ENCODE data around the gene EMB.
A peak's percentile ranks its signal among the peaks of the same experiment; 100 is the strongest.
"Not testable (repeated sequence)": the region's sequence is repeated elsewhere in the genome, so short reads cannot be mapped to it uniquely, and the experiment has no call there.

The EMB gene, protein sequence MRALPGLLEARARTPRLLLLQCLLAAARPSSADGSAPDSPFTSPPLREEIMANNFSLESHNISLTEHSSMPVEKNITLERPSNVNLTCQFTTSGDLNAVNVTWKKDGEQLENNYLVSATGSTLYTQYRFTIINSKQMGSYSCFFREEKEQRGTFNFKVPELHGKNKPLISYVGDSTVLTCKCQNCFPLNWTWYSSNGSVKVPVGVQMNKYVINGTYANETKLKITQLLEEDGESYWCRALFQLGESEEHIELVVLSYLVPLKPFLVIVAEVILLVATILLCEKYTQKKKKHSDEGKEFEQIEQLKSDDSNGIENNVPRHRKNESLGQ

DNA sequence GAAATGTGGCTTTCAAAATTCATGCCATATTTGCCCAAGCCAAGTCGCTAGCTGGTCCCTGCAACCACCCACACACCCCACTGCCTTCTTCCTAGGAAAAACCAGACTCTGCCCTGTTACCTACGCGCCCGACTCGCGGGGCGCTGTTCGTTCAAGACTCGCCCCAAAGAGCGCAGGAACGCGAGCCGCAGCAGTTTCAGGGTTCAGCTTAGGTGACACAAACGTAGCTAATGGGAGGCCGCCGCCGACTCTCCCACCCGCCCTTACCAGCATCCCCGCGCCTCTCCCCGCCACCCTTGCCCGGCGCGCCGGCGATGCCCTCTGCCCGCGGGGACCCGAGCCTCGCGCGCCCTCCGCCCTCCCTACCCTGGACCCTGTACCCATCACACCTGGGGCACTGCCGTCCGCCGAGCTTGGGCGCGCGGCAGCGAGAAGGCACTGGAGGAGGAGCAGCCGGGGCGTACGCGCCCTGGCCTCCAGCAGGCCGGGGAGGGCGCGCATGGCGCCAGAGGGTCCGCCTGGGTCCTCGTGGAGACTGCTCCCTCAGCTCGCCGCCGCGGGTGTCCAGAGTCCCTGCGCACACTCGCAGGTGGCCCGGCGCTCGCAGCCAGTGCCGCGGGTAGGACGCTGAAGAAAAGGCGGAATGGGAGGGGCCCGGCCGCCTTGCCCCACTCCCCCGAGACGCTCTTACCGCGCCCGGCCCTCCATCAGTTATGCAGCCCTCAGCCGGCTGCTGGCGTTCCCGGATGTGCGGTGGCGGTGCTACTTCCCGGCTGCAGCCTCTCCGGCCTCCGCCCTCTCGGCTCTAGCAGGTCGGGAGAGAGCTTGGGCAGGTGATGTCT, at the start of gene EMB:
Gene EMB, minus strand, starts transcription at position 638 of the 842 bp plus-strand sequence. Its CDS starts 137 bp downstream, at position 501.
- DNase-seq: peak; percentile 51

DNA sequence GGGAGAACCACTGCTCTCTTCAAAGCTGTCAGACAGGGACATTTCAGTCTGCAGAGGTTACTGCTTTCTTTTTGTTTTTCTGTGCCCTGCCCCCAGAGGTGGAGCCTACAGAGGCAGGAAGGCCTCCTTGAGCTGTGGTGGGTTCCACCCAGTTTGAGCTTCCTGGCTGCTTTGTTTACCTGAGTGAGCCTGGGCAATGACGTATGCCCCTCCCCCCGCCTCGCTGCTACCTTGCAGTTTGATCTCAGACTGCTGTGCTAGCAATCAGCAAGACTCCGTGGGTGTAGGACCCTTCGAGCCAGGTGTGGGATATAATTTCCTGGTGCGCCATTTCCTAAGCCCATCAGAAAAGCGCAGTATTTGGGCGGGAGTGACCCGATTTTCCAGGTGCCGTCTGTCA, 48.4 kb upstream of the EMB start:
- not testable (repeated sequence) for DNase-seq

- DNase-seq: not testable (repeated sequence)
These were observed 37.7 kb upstream of the EMB start for GRCh38 chr5:50478790-50479189.

- DNase-seq: no peak
These were observed 35.5 kb upstream of the EMB start for GRCh38 chr5:50476549-50476948.

GRCh38 chr5:50465015-50465414, 23.9 kb upstream of the EMB start:
- not testable (repeated sequence) for DNase-seq

DNA sequence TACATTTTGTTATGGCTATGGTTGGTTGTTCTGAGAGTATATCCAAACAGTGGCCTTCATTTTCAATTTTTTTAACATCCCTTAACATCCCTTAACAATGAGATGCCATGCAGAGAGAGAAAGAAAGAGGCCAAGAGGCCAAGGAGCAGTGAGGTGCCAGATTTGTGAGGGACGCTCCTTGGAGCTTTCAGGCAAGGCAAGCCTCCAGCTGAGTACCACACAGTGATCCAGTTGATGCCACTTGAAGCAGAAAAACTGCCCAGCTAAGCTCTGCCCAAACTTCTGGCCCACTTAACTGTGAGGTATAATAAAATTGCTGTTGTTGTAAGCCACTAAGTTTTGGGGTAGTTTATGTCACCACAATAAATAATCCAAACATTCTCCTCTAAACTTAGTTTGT, 22.6 kb upstream of the EMB start:
- no peak for DNase-seq

- no peak for DNase-seq
These were observed 22.0 kb upstream of the EMB start for GRCh38 chr5:50463047-50463446.

DNA sequence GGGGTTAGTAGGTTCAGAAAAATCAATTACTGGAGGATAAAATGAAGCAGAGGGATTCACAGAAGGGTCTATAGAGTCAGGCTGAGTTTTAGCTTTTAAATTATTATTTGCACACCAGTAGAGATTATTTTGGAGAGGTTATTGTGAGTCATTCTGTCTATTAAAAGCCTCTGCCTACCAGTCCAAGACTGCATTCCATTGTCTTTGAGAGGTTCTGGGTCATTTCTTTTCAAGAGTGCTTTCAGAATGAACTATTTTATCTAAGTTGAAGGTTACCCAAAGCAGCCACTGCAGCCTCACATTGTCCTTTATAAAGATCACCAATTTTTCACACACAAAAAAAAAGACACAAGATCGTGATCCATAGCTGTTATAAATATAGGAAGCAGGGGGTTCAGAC, 21.5 kb upstream of the EMB start:
- not testable (repeated sequence) for DNase-seq

DNA sequence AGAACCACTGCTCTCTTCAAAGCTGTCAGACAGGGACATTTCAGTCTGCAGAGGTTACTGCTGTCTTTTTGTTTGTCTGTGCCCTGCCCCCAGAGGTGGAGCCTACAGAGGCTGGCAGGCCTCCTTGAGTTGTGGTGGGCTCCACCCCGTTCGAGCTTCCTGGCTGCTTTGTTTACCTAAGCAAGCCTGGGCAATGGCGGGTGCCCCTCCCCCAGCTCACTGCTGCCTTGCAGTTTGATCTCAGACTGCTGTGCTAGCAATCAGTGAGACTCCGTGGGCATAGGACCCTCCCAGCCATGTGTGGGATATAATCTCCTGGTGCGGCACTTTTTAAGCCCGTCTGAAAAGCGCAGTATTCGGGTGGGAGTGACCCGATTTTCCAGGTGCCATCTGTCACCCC, 17.3 kb upstream of the EMB start:
- DNase-seq: not testable (repeated sequence)

- not testable (repeated sequence) for DNase-seq
These were observed 8.2 kb upstream of the EMB start for GRCh38 chr5:50449241-50449640.

- no peak for DNase-seq
These were observed 6.9 kb upstream of the EMB start for GRCh38 chr5:50447941-50448340.

- no peak for DNase-seq
These were observed 6.1 kb upstream of the EMB start for GRCh38 chr5:50447228-50447627.

GRCh38 chr5:50445296-50445949, 4.3 kb upstream of the EMB start:
- no peak for DNase-seq

DNA sequence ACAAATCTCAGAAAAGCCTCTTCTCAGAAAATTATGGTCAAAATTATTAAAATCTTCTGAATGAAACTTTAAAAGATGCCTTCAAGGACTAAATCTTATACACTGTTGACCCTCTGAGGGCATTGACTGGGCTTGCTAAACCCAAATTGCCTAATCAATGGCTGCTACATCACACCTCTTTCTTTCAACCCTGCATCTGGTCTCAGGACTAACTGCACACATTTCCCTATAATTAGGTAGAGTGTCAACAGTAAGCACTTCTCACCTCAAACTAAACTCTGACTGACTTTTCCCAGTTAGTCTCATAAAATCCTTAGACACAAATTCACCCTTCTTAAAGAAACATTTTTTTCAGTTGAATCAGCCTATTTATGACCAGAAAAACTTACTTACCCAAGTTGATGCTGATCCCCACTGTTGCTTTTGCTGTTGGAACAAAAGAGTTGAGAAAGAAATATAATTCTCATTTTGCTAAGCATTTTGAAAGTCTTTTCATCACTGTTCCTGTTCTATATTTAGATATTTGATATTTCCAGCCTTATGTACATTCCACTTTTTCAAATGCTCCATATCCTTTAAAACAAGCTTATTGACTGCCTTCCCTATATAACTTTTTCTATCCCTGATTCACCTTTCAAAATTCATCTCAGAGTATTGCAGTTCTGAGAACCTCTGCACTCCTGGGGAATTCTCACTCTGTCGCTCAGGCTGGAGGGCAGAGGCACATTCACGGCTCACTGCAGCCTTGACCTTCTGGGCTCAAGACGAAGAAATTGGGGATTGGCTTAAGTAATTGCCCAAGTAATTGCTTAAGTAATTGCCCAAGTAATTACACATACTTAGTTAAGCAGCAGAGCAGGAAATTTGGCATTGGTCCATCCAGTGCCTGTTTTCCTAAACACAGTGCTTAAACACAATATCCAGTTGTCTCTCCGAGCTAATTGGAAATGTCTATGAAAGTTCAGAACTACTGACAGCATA, 1.8 kb upstream of the EMB start:
- DNase-seq: not testable (repeated sequence)

DNA sequence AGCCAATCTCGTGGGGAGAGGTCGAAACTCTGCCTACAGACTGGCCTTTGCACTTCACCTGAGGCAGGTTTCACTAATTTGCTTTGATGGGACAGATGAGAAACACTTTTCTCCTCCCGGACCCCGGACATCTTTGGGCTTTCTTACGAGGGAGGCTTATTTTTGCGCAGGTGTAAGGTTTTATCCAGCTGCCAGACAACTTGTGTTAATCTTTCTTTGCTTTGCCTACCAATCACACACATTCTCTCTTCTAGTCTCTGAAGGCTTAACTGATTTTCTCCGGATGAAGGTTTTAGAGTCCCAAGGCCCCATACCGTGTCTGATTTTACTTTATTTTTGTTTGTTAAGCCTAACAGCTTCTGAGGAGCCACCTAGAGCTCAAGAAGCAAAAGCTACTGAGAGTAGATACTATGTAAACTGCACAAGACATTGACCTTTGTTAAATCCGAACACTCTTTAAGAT, 436 bp upstream of the EMB start:
- DNase-seq: no peak

DNA sequence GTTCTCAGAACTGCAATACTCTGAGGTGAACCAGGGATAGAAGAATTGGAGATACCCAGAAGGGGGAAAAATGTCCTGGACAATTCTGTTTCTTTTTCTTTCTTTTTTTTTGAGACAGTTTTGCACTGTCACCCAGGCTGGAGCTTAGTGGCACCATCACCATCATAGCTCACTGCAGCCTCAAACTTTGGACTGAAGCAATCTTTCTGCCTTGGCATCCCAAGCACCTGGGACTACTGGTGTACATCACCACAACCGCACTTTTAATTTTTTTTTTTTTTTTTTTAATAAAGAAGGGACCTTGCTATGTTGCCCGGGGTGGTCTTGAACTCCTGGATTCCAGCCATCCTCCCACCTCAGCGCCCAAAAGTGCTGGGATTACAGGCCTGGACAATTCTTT, 1.9 kb downstream of the EMB start:
- no peak for DNase-seq

DNA sequence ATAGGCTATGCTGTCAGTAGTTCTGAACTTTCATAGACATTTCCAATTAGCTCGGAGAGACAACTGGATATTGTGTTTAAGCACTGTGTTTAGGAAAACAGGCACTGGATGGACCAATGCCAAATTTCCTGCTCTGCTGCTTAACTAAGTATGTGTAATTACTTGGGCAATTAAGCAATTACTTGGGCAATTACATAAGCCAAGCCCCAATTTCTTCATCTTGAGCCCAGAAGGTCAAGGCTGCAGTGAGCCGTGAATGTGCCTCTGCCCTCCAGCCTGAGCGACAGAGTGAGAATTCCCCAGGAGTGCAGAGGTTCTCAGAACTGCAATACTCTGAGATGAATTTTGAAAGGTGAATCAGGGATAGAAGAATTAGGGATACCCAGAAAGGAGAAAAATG, 3.0 kb downstream of the EMB start:
- DNase-seq: not testable (repeated sequence)

GRCh38 chr5:50435168-50435567, 5.9 kb downstream of the EMB start:
- DNase-seq: no peak

- not testable (repeated sequence) for DNase-seq
These were observed 9.8 kb downstream of the EMB start for GRCh38 chr5:50431133-50431904.

GRCh38 chr5:50423100-50423799, 17.8 kb downstream of the EMB start:
- DNase-seq: not testable (repeated sequence)
